ENCODE measurements around the gene ZNF776.

Gene ZNF776

DNA sequence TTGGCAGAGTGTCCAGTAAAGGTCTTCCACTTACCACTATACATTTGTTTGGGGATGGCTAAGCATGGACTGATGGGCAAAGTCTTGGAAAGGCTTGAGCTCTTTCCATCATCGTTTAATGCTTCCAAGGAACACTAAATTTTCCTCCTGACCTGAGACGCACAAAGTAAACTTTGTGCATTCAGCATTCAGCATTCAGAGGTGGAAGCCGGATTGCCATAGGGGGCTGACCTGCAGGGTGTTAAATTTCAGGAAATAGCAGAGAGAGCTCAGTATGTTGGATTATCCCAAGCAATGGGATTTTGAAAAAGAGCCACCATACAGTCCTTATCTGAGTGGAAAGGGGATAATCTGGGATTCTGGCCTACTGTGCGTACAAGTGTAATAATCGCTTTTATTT lies 54.1 kb downstream of the ZNF776 start:
- Mint-ChIP-seq H3K9me3 (no peaks in the 10 kb centered on the region), H3K4me3 (no peak overlapping the region), H3K27me3 (no peaks in the 10 kb centered on the region), H3K36me3 (peaks cover 7% of the 10 kb centered on the region), H3K4me1 (peaks cover 23% of the 10 kb centered on the region), H3K27ac (peak overlapping the region; percentile 85)
- ATAC-seq (ENCODE audit: low read depth): no peak
- DNase-seq (ENCODE audit: low spot score in 2 of 2): no peak

DNA sequence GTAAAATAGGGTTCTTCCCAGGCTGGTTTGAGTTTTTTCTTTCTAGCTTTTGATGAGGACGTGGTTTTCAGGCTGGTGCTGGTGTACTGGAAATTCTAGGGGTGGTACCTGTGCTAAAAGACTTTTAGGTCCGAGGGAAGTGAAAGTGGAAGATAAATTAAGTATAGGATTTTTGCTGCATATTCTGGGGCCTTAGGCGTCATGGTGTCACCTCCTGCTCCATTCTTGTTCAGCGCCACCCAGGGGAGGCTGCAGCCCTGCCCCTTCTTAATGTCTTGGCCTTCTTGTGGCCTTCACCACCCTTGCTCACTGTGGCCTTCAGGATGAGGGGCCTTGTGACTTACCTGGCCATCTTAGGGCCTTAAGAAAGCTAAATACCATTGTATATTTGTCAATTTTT lies 55.7 kb downstream of the ZNF776 start:
- Mint-ChIP-seq H3K36me3 (peaks cover 2% of the 10 kb centered on the region), H3K4me3 (peak overlapping the region; percentile 35), H3K4me1 (peaks cover 23% of the 10 kb centered on the region), H3K27ac (peak overlapping the region; percentile 85), H3K27me3 (no peaks in the 10 kb centered on the region), H3K9me3 (no peaks in the 10 kb centered on the region)
- DNase-seq (ENCODE audit: low spot score in 2 of 2): peak in 1 of 2 donors; percentile 42
- ATAC-seq (ENCODE audit: low read depth): peak; percentile 97

DNA sequence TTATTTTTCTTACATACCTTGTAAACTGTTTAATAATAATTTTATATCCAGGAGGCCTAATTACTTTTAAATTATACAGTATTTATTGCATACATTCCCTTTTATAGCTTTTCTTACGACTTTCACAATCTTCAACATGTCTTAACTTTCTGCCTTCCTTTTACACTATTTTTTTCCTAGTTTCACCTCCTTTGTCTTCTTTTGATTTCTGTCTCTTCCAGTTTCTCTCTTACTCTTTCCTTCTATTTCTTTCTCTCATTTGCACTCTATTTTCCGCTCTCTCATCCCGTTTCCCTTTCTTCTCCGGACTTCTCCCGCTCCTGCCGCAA lies 56.6 kb downstream of the ZNF776 start:
- Mint-ChIP-seq H3K4me1 (peaks cover 23% of the 10 kb centered on the region), H3K27ac (peak overlapping the region; percentile 33), H3K36me3 (peaks cover 8% of the 10 kb centered on the region), H3K4me3 (peak overlapping the region; percentile 72), H3K27me3 (no peaks in the 10 kb centered on the region), H3K9me3 (no peaks in the 10 kb centered on the region)
- no peak for ATAC-seq (ENCODE audit: low read depth)
- DNase-seq (ENCODE audit: low spot score in 2 of 2): no peak

DNA sequence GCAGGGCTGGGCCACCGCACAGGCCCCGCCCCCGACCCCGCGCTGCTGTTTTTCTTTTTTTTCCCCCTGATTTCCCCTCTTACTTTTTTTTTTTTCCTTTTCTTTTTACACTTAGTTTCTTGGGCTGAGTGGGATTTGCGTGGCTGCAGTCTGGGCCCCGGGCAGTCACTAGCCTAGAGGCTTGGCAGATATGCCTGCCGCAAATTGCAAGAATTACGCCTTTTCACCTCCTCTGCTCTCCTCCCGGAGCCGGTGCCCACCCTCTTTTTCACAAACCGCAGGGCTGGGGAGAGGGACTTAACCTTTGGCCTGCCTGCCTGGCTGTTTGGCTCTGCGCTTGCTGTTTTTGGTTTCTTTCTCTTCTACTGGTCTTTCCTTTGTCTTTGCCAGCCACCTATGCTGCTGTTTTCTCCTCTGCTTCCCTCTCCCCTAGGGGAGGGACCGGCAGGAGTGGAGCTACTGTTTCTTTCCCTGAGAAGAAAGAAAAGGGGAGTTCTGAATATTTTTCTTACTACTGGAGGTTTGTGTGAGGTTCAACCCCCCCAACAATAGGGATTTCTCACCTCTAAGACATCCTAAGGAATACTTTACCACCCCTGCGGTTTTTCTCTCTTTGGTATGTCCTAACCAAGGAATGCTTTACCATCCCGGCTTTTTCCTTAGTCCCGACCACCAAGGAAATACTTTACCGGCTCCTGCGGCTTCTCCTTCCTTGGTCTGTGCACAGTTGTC lies 57.1 kb downstream of the ZNF776 start:
- no peaks in the 10 kb centered on the region for H3K9me3 Mint-ChIP-seq
- peak overlapping the region; percentile 33 for H3K27ac Mint-ChIP-seq
- H3K36me3 Mint-ChIP-seq: peaks cover 10% of the 10 kb centered on the region
- peak overlapping the region; percentile 72 for H3K4me3 Mint-ChIP-seq
- ATAC-seq (ENCODE audit: low read depth) (no peak), DNase-seq (ENCODE audit: low spot score in 2 of 2) (no peak)
- no peaks in the 10 kb centered on the region for H3K27me3 Mint-ChIP-seq
- peaks cover 23% of the 10 kb centered on the region for H3K4me1 Mint-ChIP-seq

DNA sequence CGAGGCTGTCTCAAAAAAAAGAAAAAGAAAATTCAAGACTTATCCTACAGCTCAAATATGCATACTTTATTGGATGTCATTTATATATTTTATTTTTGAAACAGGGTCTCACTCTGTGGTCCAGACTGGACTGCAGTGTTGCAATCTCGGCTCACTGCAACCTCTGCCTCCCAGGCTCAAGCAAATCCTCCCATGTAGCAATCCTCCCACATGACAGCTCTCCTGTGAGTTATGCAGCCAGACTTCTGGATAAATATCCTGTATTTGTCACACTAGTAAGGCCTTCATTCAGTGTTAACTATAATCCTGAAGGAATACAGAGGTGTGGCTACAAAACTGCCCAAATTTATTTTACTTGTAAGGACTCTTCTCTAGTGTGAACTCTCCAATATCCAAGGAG lies 60.9 kb downstream of the ZNF776 start:
- DNase-seq (ENCODE audit: low spot score in 2 of 2) (no peak), ATAC-seq (ENCODE audit: low read depth) (no peak)
- Mint-ChIP-seq H3K36me3 (peaks cover 17% of the 10 kb centered on the region), H3K27me3 (no peaks in the 10 kb centered on the region), H3K4me1 (peaks cover 16% of the 10 kb centered on the region), H3K27ac (no peak overlapping the region), H3K4me3 (no peak overlapping the region), H3K9me3 (no peaks in the 10 kb centered on the region)

Data from memory B cell (primary cell).